ENCODE measurements around the gene GFAP. TPM values are rescaled to one million over a fixed set of nuclear protein-coding genes. Genes with fewer than 3 reads are reported as not detected.

GFAP gene
- not detected in 2 replicates for total RNA-seq

DNA sequence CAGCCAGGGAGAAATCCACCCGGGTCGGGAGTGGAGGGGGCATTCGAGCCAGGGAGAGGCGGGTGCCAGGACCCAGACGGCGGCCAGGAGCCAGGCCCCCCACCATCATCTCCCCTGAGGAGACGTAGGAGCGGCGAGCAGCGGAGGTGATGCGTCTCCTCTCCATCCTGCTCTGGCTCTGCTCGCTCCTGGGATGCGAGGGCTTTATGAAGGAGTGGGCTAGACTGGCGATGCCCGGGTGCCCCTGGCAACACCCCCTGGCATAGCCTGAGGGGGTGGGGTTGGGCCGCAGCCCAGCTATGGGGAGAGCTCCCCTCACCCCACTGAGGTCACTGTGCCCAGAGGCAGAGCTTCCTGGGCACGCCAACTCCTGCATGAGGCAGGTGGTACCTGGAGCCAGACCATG lies at the start of gene GFAP:
Gene GFAP, minus strand, starts transcription at position 180 of the 406 bp plus-strand sequence. Its CDS starts 14 bp downstream, at position 166.

DNA sequence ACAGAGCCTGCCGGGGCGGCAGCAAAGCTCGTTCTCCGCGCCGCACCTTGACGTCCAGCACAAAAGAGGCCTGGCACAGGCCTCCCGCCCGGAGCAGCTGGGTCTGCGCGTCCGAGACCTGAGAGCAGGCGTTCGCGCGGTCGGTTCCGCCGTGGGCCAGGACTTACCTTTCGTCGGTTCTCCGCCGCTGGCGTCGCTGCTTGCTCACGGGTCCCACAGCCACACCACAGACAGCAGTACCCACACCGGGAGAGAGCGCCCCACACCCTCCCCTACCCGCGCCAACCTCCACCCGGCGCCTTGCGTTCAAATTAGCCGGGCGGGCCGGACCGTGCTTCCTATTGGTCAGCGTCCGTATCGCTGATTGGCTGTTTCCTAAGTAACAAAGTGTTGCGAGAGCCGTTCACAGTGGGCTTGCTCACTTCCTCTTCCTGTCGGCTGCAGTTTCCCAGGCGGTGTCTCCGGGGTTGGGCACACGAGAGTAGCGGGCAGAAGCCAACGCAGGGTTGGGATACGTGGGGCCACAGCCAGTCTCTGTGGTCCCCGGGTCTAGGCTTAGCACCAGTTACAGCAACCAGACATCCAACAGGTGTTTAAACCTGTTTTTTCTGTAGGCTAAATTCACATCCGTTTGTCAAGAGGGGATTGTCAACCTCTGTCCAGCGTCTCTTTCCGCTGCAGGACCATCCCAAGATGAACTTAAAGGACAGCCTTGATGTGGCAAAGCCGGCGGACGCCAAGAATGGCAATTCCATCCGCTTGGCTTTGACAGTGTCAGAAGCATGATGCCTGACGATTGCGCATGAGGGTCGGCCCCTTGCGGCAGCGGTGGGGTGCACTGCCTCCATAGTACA lies 32.4 kb upstream of the GFAP start, which contains the start of gene KIF18B:
Gene KIF18B, minus strand, starts transcription at position 313 of the 854 bp plus-strand sequence. CDS start 11,429 bp downstream, outside the sequence.

DNA sequence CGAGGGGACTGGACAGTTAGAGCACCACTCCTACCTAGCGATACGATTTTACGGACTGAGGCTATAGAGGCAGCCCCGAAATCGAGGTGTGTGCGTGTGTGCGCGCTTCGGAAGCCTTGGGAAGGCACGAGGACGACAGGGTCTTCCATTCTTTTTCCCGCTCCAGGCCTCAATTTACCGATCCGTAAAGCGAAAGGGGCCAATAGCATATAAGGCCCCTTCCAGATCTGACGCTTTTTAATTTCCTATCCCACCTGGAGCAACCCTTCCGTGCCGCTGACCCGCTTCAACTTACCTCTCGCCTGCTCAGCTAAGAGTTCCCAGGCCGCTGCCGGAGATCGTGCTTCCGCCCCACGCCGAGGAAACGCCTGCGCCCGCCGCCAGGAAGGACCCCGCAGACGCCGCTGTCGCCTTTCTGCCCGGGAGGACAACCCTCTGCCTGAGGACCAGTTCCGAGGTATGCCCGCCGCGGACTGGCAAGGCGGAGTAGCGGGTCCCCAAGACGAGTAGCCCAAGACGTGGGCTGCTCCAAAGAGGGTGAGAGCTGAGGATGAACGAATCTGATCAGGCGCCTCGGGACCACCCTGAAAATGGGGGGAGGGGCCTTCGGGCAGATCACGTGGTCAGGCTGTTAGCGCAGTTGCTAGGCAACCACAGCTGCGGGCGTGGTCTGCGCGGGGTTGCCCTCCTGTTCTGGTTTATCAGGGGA lies 16.1 kb downstream of the GFAP start, which contains the start of gene EFTUD2:
Gene EFTUD2, minus strand, starts transcription at position 372 of the 709 bp plus-strand sequence. CDS start 4,924 bp downstream, outside the sequence.

Other genes starting within 250 kb of the GFAP start
- gene CCDC43, start 225.7 kb downstream of the GFAP start, total RNA-seq: 18.0 and 18.7 TPM in 2 replicates
- 1.0 and 1.5 TPM in 2 replicates for gene DBF4B, start 206.8 kb downstream of the GFAP start, total RNA-seq
- gene ADAM11, start 156.5 kb downstream of the GFAP start, total RNA-seq: 2.6 and 2.7 TPM in 2 replicates
- 4.3 and 5.3 TPM in 2 replicates for gene GJC1, start 85.2 kb downstream of the GFAP start, total RNA-seq
- not detected in 2 replicates for gene HIGD1B, start 67.6 kb downstream of the GFAP start, total RNA-seq
- 34.5 and 46.6 TPM in 2 replicates for gene EFTUD2, start 16.1 kb downstream of the GFAP start, total RNA-seq
- gene KIF18B, start 32.3 kb upstream of the GFAP start, total RNA-seq: 0.77 and 1.9 TPM in 2 replicates
- gene C1QL1, start 52.8 kb upstream of the GFAP start, total RNA-seq: 2.6 and 13.5 TPM in 2 replicates
- gene DCAKD, start 136.1 kb upstream of the GFAP start, total RNA-seq: 49.6 and 50.6 TPM in 2 replicates
- 80.3 and 89.4 TPM in 2 replicates for gene NMT1, start 145.8 kb upstream of the GFAP start, total RNA-seq
- 77.5 and 133 TPM in 2 replicates for gene PLCD3, start 217.0 kb upstream of the GFAP start, total RNA-seq
- gene ACBD4, start 220.2 kb upstream of the GFAP start, total RNA-seq: 4.9 and 6.5 TPM in 2 replicates
- 12.6 and 18.1 TPM in 2 replicates for gene HEXIM1, start 233.0 kb upstream of the GFAP start, total RNA-seq
- gene HEXIM2, start 246.4 kb upstream of the GFAP start, total RNA-seq: 1.9 and 7.3 TPM in 2 replicates